ENCODE measurements around the gene LRRD1.

LRRD1 gene

DNA sequence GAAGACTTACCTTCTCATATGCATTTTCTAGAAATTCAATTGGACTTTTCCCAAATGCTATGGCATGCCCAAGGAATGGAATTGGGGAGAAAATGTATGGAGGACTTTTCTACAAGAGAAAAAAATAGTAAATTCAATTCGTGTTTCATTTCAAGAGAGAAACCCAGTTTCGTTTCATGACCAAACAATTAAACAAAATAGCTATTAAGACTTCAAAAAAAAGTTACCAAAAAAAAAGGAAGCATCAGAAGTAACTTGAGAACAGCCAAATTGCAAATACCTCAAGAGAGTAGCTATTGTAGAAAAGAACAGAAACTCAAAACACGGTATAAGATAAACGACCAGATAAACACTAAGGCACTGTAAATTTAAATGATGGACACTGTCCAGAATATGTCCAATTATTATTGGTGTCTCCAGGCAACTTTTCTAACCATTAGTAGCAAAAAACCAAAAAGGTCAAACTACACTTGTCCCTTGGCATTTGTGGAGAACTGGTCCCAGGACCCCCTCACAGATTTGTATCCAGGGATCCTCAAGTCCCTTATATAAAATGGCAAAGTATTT is 47.1 kb downstream of the LRRD1 start:
- DNase-seq (ENCODE audit: low read depth): no peak
- TF ChIP-seq, protein P1, sequence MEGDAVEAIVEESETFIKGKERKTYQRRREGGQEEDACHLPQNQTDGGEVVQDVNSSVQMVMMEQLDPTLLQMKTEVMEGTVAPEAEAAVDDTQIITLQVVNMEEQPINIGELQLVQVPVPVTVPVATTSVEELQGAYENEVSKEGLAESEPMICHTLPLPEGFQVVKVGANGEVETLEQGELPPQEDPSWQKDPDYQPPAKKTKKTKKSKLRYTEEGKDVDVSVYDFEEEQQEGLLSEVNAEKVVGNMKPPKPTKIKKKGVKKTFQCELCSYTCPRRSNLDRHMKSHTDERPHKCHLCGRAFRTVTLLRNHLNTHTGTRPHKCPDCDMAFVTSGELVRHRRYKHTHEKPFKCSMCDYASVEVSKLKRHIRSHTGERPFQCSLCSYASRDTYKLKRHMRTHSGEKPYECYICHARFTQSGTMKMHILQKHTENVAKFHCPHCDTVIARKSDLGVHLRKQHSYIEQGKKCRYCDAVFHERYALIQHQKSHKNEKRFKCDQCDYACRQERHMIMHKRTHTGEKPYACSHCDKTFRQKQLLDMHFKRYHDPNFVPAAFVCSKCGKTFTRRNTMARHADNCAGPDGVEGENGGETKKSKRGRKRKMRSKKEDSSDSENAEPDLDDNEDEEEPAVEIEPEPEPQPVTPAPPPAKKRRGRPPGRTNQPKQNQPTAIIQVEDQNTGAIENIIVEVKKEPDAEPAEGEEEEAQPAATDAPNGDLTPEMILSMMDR (conservative IDR thresholded peaks at IDR 0.05; ENCODE audit: control insufficient read depth, insufficient read depth, low read depth, low read length): no peak
- H3K4me3 ChIP-seq (ENCODE audit: control insufficient read depth, low read depth, low read length): peak overlapping the region; percentile 94

GRCh38 chr7:92131093-92131492 is 47.8 kb downstream of the LRRD1 start:
- no peak overlapping the region for H3K4me3 ChIP-seq (ENCODE audit: control insufficient read depth, low read depth, low read length)

GRCh38 chr7:92121681-92122080 is 57.3 kb downstream of the LRRD1 start:
- no peak for DNase-seq (ENCODE audit: low read depth)
- TF ChIP-seq, protein P1 (conservative IDR thresholded peaks at IDR 0.05; ENCODE audit: control insufficient read depth, insufficient read depth, low read depth, low read length): no peak
- no peak overlapping the region for H3K4me3 ChIP-seq (ENCODE audit: control insufficient read depth, low read depth, low read length)

More at GRCh38 chr7:92131093-92131492, 47.8 kb downstream of the LRRD1 start:
- TF ChIP-seq, protein P1 (conservative IDR thresholded peaks at IDR 0.05; ENCODE audit: control insufficient read depth, insufficient read depth, low read depth, low read length): no peak
- DNase-seq (ENCODE audit: low read depth): no peak

DNA sequence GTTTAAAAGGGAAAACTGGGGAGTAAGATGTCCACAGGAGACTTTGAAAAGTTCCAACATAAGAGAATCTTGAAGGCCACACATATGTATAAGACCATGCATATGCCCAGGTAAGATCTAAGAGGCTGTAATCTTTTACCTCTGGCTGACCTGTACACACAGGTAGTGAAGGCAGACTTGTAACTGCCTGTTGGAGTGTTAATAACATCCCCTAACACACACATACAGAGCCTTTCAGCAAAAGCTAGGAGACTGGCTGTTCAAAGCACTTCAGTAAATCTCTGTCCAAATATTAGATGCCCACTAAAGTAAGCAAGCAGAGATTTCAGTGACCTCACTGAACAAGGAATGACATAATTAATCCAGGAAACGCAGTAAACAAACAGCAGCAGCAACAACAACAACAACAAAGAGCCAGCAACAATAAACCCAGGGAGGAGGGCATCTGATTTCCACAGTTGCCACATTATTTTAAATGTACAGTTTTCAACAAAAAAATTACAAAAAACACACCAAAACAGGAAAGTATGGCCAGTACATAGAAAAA is 59.7 kb downstream of the LRRD1 start:
- H3K4me3 ChIP-seq (ENCODE audit: control insufficient read depth, low read depth, low read length): no peak overlapping the region
- TF ChIP-seq, protein P1 (conservative IDR thresholded peaks at IDR 0.05; ENCODE audit: control insufficient read depth, insufficient read depth, low read depth, low read length): no peak
- DNase-seq (ENCODE audit: low read depth): no peak

- H3K4me3 ChIP-seq (ENCODE audit: control insufficient read depth, low read depth, low read length): no peak overlapping the region
- no peak for DNase-seq (ENCODE audit: low read depth)
- TF ChIP-seq, protein P1 (conservative IDR thresholded peaks at IDR 0.05; ENCODE audit: control insufficient read depth, insufficient read depth, low read depth, low read length): no peak
Measured at GRCh38 chr7:92116949-92117348, 62.0 kb downstream of the LRRD1 start.

DNA sequence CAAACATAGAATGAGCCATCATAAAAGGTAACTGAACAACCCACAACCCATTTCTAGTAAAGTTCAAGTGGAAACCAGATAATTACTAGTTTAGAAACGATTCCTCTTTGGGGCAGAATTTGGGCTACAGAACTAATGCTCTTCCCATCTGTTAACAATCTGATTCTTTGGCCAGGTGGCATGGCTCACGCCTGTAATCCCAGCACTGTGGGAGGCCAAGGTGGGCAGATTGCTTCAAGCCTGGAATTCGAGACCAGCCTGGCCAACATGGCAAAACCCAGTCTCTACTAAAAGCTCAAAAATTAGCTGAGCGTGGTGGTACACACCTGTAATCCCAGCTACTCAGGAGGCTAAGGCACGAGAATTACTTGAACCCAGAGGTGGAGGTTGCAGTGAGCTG is 63.1 kb downstream of the LRRD1 start:
- H3K4me3 ChIP-seq (ENCODE audit: control insufficient read depth, low read depth, low read length): no peak overlapping the region
- DNase-seq (ENCODE audit: low read depth): no peak
- TF ChIP-seq, protein P1 (conservative IDR thresholded peaks at IDR 0.05; ENCODE audit: control insufficient read depth, insufficient read depth, low read depth, low read length): no peak

All from fibroblast of mammary gland (primary cell).